ENCODE data around the gene KSR2.

Gene KSR2

GRCh38 chr12:117518594-117519270, 450.1 kb downstream of the KSR2 start:
- DNase-seq = no peak

- no peak for DNase-seq
Observed at GRCh38 chr12:117517219-117517739, 451.5 kb downstream of the KSR2 start.

GRCh38 chr12:117516034-117516433, 452.8 kb downstream of the KSR2 start:
- no peak for DNase-seq

GRCh38 chr12:117514016-117514415, 454.8 kb downstream of the KSR2 start:
- no peak for DNase-seq

GRCh38 chr12:117513353-117513752, 455.4 kb downstream of the KSR2 start:
- DNase-seq = no peak

GRCh38 chr12:117508468-117508867, 460.3 kb downstream of the KSR2 start:
- DNase-seq = no peak

- DNase-seq = no peak
Observed at GRCh38 chr12:117507548-117507947, 461.2 kb downstream of the KSR2 start.

GRCh38 chr12:117506333-117506732, 462.5 kb downstream of the KSR2 start:
- DNase-seq = no peak

GRCh38 chr12:117502633-117503032, 466.2 kb downstream of the KSR2 start:
- DNase-seq = no peak

GRCh38 chr12:117502233-117502632, 466.6 kb downstream of the KSR2 start:
- no peak for DNase-seq

- no peak for DNase-seq
Observed at GRCh38 chr12:117501076-117501869, 467.5 kb downstream of the KSR2 start.

GRCh38 chr12:117499759-117500485, 468.9 kb downstream of the KSR2 start:
- DNase-seq = no peak

- no peak for DNase-seq
Observed at GRCh38 chr12:117498880-117499279, 469.9 kb downstream of the KSR2 start.

GRCh38 chr12:117498256-117498655, 470.5 kb downstream of the KSR2 start:
- no peak for DNase-seq

- DNase-seq = no peak
Observed at GRCh38 chr12:117497407-117497806, 471.4 kb downstream of the KSR2 start.

- DNase-seq = no peak
Observed at GRCh38 chr12:117494833-117495655, 473.7 kb downstream of the KSR2 start.

GRCh38 chr12:117491711-117492110, 477.1 kb downstream of the KSR2 start:
- DNase-seq = no peak

- no peak for DNase-seq
Observed at GRCh38 chr12:117490130-117490529, 478.7 kb downstream of the KSR2 start.

GRCh38 chr12:117489671-117490070, 479.1 kb downstream of the KSR2 start:
- DNase-seq = no peak

GRCh38 chr12:117486840-117487659, 481.7 kb downstream of the KSR2 start:
- DNase-seq = peak; percentile 53

GRCh38 chr12:117485984-117486839, 482.6 kb downstream of the KSR2 start:
- no peak for DNase-seq

Data from suppressor macrophage treated with lipopolysaccharide for 4 hours (primary cell).